Stimulated activated CD8-positive, alpha-beta memory T cell treated with anti-CD3 and anti-CD28 coated beads, Interleukin-4, amount 100 ng/mL, for 24 hours (primary cell): ENCODE results near the gene JAML.

ENCODE experiments used
- DNase-seq: peaks from one replicate; pipeline ENCODE4 v3.0.0-alpha.2; 2020; ENCODE audit warnings: low read depth

Gene JAML

DNA sequence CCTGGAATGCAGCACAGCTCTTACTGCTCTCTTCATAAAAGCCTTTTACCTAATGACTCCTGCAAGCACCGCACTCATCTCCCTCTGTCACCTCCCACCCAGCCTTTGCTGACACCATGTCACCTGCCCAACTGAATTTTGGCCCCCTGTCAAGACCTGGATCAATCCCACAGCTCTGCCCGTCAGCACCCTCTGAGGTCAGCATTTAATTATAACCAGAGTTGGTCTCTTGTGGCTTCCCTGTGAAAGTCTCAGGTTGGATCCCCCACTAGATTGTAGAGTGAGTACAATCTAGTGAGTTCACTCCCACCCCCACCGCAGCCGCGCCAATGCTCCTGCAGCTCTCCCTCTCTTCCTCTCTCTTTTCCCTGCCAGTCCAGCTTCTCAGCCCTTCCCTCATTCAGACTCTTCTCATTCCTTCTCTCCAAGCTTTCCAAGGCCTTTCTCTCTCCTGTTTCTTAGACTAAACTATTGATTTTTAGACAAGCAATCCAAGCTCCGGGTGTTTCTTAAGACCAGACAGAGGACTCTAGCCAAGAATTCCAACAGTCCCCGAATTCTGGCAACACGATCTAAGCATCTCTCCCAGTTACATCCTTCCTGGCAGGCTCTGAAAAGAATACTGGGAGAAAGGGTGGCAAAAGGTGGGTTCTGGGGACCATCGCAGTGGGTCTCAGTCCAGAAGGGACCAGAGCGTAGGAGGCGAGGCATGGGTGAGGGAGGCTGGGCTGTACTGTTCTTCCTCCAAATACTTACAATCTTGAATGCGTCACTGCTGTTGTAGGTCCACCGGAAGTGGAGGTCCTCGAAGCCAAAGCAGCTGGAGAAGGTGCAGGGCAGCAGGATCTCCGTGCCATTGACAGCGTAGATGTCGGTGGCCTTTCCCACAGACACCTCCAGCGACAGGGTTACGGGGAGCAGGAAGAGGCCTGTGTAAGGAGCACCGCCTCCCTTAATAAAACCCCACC is 80.2 kb downstream of the JAML start:
- no peak for DNase-seq
